Pancreas (tissue), 10 donors: ENCODE results near the gene LRRC61. TPM values are rescaled to one million over a fixed set of nuclear protein-coding genes. Genes with fewer than 3 reads are reported as not detected.

Source experiments
- ATAC-seq, 4 donors: fragments of 200-7000 bp; cut with Tn5 transposase; one replicate each; pipeline versions ENCODE4 v1.8.0 to v1.9.1; 2020; ENCODE audit warnings: mild to moderate bottlenecking in 4 of 4, moderate library complexity in 4 of 4
- DNase-seq, 6 donors: peaks; one replicate each; pipeline ENCODE4 v3.0.0-alpha.2; 2020
- FAIRE-seq: peaks from 2 replicates; lab custom pipeline; 2012; peaks lifted over from hg19 to GRCh38; lab: Jason Lieb, UNC
- H3K27ac ChIP-seq, 4 donors: fragments of 200-600 bp; sonication (generic); 1 replicate in 3 of 4; 2 replicates in 1 of 4; pipeline versions ENCODE4 v1.5.0 to v1.8.0; 2020
- H3K27me3 ChIP-seq, 4 donors: fragments of 200-600 bp; one replicate each; pipeline ENCODE4 v1.8.0; 2021
- H3K36me3 ChIP-seq, 3 donors: fragments of 200-600 bp; sonication (generic) in 1 of 3; one replicate each; pipeline versions ENCODE4 v1.5.0 to v1.8.0; 2020 to 2021
- H3K4me1 ChIP-seq, 3 donors: fragments of 200-600 bp; one replicate each; pipeline ENCODE4 v1.8.0; 2021
- H3K4me3 ChIP-seq, 4 donors: fragments of 200-600 bp; sonication (generic) in 2 of 4; one replicate each; pipeline versions ENCODE4 v1.5.0 to v1.8.0; 2020 to 2021
- H3K9me3 ChIP-seq, 4 donors: fragments of 200-600 bp; one replicate each; pipeline ENCODE4 v1.8.0; 2021
- WGBS, 2 donors: extraction: QIAGEN DNeasy Blood & Tissue Kit; methylation state at CpG; one replicate each; pipeline ENCODE4 v1.1.7; 2013; 5-methylcytosine and 5-hydroxymethylcytosine counted together
- intact Hi-C, 3 donors: fragments of 100-400 bp; cut with DNase I; formaldehyde crosslinking; loops; one replicate each; pipeline versions ENCODE4 v1.11.1 to v1.14.2; 2022
- polyA plus RNA-seq, 2 donors: library from polyadenylated mRNA; stranded (reverse); fragments of 200-250 nt; gene quantifications; one replicate each; pipeline ENCODE4 v1.2.3, GENCODE V29; 2013
- total RNA-seq, 6 donors: library from RNA; stranded (reverse); fragmentation: NEBNext Ultra II Directional in 4 of 6; extraction: Animal tissue kit (Norgen Biotek cat#: 25700) in 4 of 6; gene quantifications; one replicate each; pipeline versions ENCODE4 v1.2.1 to v1.2.4, GENCODE V29; 2021 to 2023
- TF ChIP-seq, protein P1 (sequence below), 4 donors: fragments of 200-600 bp; sonication (generic) in 3 of 4; IDR thresholded peaks; one replicate each; pipeline versions ENCODE4 v1.5.0 to v1.8.0; 2021; ENCODE audit warnings: antibody characterized with exemption in 4 of 4
- donor health status: healthy with polysubstance abuse.
- donor health status: DM: no; HTN: no; CAD: no; lungs with moderate emphysema.
- donor health status: DM: no; HTN: no; CAD: no.
- donor health status: control.
- donor health status: control.
- donor health status: Bipolar disorder and iron deficiency.
- donor health status: DM: yes; HTN: yes; CAD: no.
- donor health status: DM: no; HTN: no; CAD: no.
- donor health status: DM: no; HTN: no; CAD: no.
- donor health status: DM: yes; HTN: yes; CAD: no.

LRRC61 gene
- total and polyA plus RNA-seq, 8 donors, result 7.1 to 11.2 (median 8.8) TPM

DNA sequence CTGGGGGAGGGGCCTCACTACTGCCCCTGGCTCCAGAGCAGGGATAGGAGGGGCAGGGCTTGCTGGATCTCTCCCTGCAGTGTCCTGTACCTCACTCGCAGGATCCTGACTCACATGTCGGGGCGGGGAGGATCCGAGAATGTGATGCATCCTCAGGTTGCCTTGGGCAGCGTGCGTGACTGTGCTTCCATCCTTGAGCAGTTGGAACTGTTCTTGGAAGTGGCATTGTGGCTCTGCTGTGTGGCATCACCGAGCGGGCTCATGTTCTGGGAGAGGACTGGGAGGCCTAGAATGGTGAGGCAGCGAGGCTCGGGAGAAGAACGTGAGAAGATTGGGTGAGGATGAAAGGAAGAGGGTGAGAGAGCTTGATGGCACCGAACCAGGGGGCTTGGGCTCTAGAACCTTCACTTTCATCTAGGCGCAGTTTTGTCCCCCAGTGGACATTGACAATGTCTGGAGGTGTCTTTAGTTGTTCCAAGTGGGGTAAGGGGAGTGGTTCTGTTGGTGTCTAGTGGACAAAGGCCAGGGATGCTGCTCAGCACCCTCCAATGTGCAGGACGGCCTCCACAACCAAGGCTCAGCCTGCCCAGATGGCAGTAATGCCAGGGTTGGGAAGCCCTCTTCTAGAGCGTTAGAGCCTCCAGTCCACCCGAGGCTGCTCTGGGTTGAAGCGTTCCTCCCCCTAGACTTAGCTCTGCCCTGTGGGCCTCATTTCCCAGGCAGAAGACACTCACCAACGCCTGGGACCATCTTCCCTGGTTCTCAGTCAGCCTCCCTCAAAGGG is 9.9 kb downstream of the LRRC61 start:
- Histone ChIP-seq H3K9me3 (no peaks in the 10 kb centered on the region), H3K27me3 (no peaks in the 10 kb centered on the region), H3K4me1 (peaks cover 26 to 34% (median 28%) of the 10 kb centered on the region in 3 donors), H3K4me3 (no peak overlapping the region), H3K36me3 (no peaks in the 10 kb centered on the region), H3K27ac (no peak overlapping the region)
- ATAC-seq (no peak), DNase-seq (no peak), FAIRE-seq (no peak)
- 93% methylated on average over 18 of the region's 18 CpGs for WGBS, 2 donors
- intact Hi-C loops, result no loop called here
- TF ChIP-seq, protein P1, sequence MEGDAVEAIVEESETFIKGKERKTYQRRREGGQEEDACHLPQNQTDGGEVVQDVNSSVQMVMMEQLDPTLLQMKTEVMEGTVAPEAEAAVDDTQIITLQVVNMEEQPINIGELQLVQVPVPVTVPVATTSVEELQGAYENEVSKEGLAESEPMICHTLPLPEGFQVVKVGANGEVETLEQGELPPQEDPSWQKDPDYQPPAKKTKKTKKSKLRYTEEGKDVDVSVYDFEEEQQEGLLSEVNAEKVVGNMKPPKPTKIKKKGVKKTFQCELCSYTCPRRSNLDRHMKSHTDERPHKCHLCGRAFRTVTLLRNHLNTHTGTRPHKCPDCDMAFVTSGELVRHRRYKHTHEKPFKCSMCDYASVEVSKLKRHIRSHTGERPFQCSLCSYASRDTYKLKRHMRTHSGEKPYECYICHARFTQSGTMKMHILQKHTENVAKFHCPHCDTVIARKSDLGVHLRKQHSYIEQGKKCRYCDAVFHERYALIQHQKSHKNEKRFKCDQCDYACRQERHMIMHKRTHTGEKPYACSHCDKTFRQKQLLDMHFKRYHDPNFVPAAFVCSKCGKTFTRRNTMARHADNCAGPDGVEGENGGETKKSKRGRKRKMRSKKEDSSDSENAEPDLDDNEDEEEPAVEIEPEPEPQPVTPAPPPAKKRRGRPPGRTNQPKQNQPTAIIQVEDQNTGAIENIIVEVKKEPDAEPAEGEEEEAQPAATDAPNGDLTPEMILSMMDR (IDR thresholded peaks at IDR 0.05), result no peak

DNA sequence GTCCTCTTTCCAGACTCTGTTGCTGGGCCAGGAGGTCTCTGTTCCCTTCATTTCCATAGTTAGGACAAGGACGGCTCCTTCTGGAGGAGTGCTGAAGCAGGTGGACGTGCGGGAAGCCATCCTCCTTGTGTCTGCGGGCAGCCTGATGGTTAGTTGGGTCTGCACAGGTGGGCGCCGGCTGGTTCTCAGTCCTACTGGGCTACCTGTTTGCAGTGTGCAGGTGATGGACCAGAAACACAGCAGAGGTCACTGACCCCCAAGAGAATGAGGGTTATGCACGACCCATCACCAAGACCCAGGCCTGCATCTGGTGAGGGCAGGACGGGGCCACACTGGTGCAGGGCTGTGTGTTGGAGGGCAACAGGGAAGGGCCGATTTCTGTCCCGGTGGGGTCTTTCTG is 10.5 kb downstream of the LRRC61 start:
- intact Hi-C loops, result no loop called here
- ATAC-seq (no peak), FAIRE-seq (no peak), DNase-seq (no peak)
- WGBS, 2 donors, result 92 to 94% methylated on average over 10 of the region's 10 CpGs
- peaks cover 32 to 36% (median 34%) of the 10 kb centered on the region in 3 donors for H3K4me1 ChIP-seq
- H3K9me3 ChIP-seq, result no peaks in the 10 kb centered on the region
- TF ChIP-seq, protein P1 (IDR thresholded peaks at IDR 0.05), result no peak
- H3K4me3 ChIP-seq, result no peak overlapping the region
- H3K27me3 ChIP-seq, result no peaks in the 10 kb centered on the region
- peak overlapping the region in 1 of 4 donors; percentile 89 for H3K27ac ChIP-seq
- H3K36me3 ChIP-seq, result no peaks in the 10 kb centered on the region

DNA sequence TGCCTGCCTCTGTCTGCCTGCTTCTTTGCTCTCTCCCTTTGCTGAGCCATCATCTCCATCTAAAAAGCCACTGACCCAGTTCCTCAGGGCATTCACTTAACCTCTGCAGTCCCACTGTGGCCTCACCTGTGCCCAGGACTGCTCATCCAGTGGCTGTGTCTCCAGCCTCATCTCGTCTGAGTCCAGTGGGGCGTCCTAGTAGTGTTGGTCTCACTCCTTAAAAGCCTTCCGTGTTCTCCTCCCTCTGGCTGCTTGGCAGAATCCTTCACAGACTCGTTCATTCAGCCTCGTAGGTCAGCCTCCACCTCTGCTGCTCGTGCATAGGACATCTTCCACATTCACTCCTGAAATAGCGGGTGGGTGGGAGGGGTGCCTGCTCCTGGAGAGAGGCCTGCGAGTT is 11.0 kb downstream of the LRRC61 start:
- ATAC-seq (no peak), DNase-seq (no peak), FAIRE-seq (no peak)
- WGBS, 2 donors, result 93 to 94% methylated on average over 8 of the region's 8 CpGs
- TF ChIP-seq, protein P1 (IDR thresholded peaks at IDR 0.05), result no peak
- peaks cover 33 to 37% (median 36%) of the 10 kb centered on the region in 3 donors for H3K4me1 ChIP-seq
- no peaks in the 10 kb centered on the region for H3K9me3 ChIP-seq
- H3K27ac ChIP-seq, result peak overlapping the region in 2 of 4 donors; percentile 86 to 89
- no peaks in the 10 kb centered on the region for H3K36me3 ChIP-seq
- H3K27me3 ChIP-seq, result no peaks in the 10 kb centered on the region
- intact Hi-C loops, result no loop called here
- H3K4me3 ChIP-seq, result no peak overlapping the region

DNA sequence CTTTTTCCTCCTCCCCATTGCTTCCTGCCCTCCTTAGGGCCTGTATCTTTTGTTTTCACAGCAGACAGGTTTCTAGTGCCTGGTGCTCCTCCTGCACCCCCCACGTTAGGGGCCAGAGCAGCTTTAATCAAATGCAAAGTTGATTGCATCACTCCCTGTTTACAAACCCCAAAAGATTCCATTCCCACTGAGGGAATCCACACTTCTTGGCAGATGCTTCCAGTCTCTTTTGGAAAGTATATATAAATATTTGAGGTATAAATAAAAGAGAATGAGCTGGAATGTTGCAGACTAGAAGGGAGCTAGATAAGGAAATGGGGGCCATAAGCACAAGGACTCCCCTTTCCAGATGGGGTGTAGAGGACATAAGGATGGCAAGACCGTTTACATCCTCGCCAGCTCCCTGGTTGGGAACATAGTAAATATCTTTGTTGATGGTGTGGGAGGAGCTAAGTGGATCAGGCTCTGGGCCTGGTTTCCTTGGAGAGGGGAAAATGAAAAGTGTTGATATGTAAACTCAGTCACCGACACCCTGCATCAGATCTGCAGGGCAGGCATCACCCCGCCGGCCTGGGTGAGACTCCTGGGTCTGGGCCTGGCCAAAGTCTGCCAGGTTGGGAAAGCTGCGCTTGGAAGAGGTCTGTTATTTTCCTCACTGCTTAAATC is 12.1 kb downstream of the LRRC61 start:
- H3K4me3 ChIP-seq, result no peak overlapping the region
- peaks cover 33 to 40% (median 36%) of the 10 kb centered on the region in 3 donors for H3K4me1 ChIP-seq
- intact Hi-C loops, result no loop called here
- ATAC-seq, result peak; percentile 19 to 28 (median 22)
- 29 to 34% methylated on average over 7 of the region's 7 CpGs for WGBS, 2 donors
- no peaks in the 10 kb centered on the region for H3K36me3 ChIP-seq
- peak in 4 of 6 donors; percentile 64 to 67 (median 65) for DNase-seq
- TF ChIP-seq, protein P1 (IDR thresholded peaks at IDR 0.05), result no peak
- no peak for FAIRE-seq
- no peaks in the 10 kb centered on the region for H3K9me3 ChIP-seq
- H3K27ac ChIP-seq, result peak overlapping the region; percentile 61 to 89 (median 78)
- no peaks in the 10 kb centered on the region for H3K27me3 ChIP-seq
